ENCODE data around the gene CAMK2G.
"Not testable (repeated sequence)": the region's sequence is repeated elsewhere in the genome, so short reads cannot be mapped to it uniquely, and the experiment has no call there.

Gene CAMK2G

DNA sequence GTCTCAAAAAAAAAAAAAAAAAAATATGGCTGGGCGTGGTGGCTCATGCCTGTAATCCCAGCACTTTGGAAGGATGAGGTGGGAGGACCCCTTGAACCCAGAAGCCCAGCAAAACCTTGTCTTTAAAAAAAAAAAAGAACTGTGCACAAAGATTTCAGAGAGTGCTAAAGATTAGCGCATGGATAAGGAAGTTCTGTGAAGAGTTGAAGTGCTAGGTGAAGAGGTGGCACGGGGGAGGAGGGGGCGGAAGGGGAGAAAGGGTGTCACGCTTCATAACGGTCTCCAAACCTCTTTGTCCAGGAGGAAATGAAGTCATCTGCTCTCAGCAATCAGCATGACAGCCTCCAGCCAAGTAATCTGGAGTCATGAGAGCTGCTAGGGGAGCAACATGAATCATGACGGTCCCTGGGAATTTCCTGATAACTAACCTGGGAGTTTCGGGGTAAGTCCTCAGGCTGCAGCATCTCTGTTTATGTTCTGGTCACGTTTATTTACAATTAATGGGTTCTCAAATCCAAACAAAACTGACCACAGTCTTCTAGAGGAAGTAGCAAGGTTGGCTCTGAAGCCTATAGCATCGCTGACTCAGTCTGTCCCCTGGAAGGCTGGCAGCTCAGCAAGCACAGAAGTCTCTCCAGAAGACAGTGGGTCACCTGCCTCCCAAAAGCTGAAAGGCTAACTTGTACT lies 34.6 kb upstream of the CAMK2G start:
- peak overlapping the region; percentile 49 for H3K4me3 Mint-ChIP-seq
- peak overlapping the region; percentile 74 for H3K27ac Mint-ChIP-seq
- H3K4me1 Mint-ChIP-seq (ENCODE audit: low read depth) = peaks cover 41% of the 10 kb centered on the region
- H3K9me3 Mint-ChIP-seq = no peaks in the 10 kb centered on the region
- no peaks in the 10 kb centered on the region for H3K36me3 Mint-ChIP-seq (ENCODE audit: low read depth)
- H3K27me3 Mint-ChIP-seq = peaks cover 56% of the 10 kb centered on the region

- Mint-ChIP-seq H3K4me1 (ENCODE audit: low read depth) (peaks cover 41% of the 10 kb centered on the region), H3K9me3 (no peaks in the 10 kb centered on the region), H3K36me3 (ENCODE audit: low read depth) (no peaks in the 10 kb centered on the region), H3K4me3 (peak overlapping the region; percentile 31), H3K27me3 (peaks cover 49% of the 10 kb centered on the region), H3K27ac (no peak overlapping the region)
Observed at GRCh38 chr10:73907841-73908517, 33.6 kb upstream of the CAMK2G start.

- H3K4me3 Mint-ChIP-seq = no peak overlapping the region
- peaks cover 43% of the 10 kb centered on the region for H3K27me3 Mint-ChIP-seq
- H3K36me3 Mint-ChIP-seq (ENCODE audit: low read depth) = no peaks in the 10 kb centered on the region
- peaks cover 38% of the 10 kb centered on the region for H3K4me1 Mint-ChIP-seq (ENCODE audit: low read depth)
- H3K27ac Mint-ChIP-seq = no peak overlapping the region
- H3K9me3 Mint-ChIP-seq = no peaks in the 10 kb centered on the region
Observed at GRCh38 chr10:73906524-73907447, 32.4 kb upstream of the CAMK2G start.

DNA sequence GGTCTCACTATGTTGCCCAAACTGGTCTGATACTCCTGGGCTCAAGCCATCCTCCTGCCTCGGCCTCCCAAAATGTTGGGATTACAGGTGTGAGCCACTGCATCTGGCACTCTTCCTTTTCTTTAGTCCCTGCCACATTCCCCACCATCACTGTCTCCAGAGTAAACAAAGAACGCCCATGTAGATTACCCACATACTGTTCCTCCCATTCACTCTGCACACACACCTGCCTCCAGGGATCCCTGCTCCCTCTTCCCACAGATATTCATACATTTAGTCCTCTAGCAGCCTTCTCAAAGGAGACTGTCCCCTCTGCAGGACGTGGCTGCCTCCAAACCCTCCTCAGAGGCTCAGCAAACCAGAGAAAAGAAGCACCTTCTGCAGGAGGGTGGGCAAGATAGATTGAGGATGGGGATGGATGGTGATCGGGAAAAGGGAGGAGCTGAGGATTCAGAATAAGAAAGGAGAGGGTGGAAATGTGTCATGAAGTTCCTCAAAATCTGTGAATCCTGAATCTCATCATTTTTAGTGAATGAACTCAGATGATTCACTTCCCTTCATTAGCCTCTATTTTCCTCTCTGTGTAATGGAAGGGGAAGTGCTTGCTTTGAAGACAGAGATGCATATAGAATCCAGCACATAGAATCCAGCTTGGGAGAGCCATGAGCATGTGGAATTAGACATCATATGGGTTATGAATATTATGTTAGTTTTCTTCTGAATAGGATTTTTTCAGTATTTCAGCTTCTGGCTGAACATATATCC lies 31.1 kb upstream of the CAMK2G start:
- Mint-ChIP-seq H3K27me3 (peaks cover 32% of the 10 kb centered on the region), H3K4me1 (ENCODE audit: low read depth) (peaks cover 28% of the 10 kb centered on the region), H3K9me3 (no peaks in the 10 kb centered on the region), H3K27ac (no peak overlapping the region), H3K36me3 (ENCODE audit: low read depth) (no peaks in the 10 kb centered on the region), H3K4me3 (no peak overlapping the region)

GRCh38 chr10:73902351-73902750 lies 28.0 kb upstream of the CAMK2G start:
- peaks cover 22% of the 10 kb centered on the region for H3K27me3 Mint-ChIP-seq
- no peaks in the 10 kb centered on the region for H3K9me3 Mint-ChIP-seq
- no peak overlapping the region for H3K27ac Mint-ChIP-seq
- no peaks in the 10 kb centered on the region for H3K4me1 Mint-ChIP-seq (ENCODE audit: low read depth)
- H3K36me3 Mint-ChIP-seq (ENCODE audit: low read depth) = no peaks in the 10 kb centered on the region
- H3K4me3 Mint-ChIP-seq = no peak overlapping the region

DNA sequence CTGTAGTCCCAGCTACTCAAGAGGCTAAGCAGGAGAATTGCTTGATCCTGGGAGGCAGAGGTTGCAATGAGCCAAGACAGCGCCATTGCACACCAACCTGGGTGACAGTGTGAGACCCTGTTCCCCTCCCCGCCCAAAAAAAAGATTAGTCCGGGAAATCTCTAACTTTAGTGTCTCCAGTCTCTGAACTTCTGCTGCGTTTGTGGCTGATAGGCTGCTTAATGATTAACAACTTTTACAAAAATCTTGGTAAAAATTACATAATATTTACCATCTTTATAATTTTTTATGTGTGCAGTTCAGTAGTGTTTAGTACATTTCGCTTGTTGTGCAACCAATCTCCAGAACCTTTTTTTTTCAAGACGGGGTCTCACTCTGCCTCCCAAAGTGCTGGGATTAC lies 26.9 kb upstream of the CAMK2G start:
- H3K27me3 Mint-ChIP-seq = peaks cover 15% of the 10 kb centered on the region
- H3K4me3 Mint-ChIP-seq = no peak overlapping the region
- no peaks in the 10 kb centered on the region for H3K9me3 Mint-ChIP-seq
- H3K27ac Mint-ChIP-seq = no peak overlapping the region
- no peaks in the 10 kb centered on the region for H3K4me1 Mint-ChIP-seq (ENCODE audit: low read depth)
- no peaks in the 10 kb centered on the region for H3K36me3 Mint-ChIP-seq (ENCODE audit: low read depth)

DNA sequence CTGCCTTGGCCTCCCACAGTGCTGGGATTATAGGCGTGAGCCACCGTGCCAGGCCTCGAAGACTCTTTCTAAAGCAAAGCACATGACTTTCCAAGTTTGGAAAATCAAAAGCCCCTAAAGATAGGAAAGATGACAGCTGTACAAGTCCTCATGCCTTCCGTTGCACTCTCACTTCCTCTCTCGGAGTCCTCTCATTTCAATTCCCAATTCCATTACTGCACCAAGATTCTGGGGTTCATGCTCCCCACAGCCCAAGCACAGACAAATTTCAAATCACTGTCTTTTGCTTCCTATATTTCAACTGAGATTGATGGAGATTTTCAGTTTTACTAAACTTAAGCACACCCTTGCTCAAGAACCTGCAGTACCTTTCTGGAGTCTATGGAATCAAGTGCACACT lies 25.7 kb upstream of the CAMK2G start:
- Mint-ChIP-seq H3K4me1 (ENCODE audit: low read depth) (peaks cover 3% of the 10 kb centered on the region), H3K27me3 (peaks cover 8% of the 10 kb centered on the region), H3K9me3 (no peaks in the 10 kb centered on the region), H3K36me3 (ENCODE audit: low read depth) (no peaks in the 10 kb centered on the region), H3K4me3 (no peak overlapping the region), H3K27ac (no peak overlapping the region)

GRCh38 chr10:73899423-73899822 lies 25.1 kb upstream of the CAMK2G start:
- H3K4me1 Mint-ChIP-seq (ENCODE audit: low read depth) = peaks cover 9% of the 10 kb centered on the region
- H3K9me3 Mint-ChIP-seq = no peaks in the 10 kb centered on the region
- H3K27ac Mint-ChIP-seq = no peak overlapping the region
- peaks cover 8% of the 10 kb centered on the region for H3K27me3 Mint-ChIP-seq
- H3K4me3 Mint-ChIP-seq = no peak overlapping the region
- H3K36me3 Mint-ChIP-seq (ENCODE audit: low read depth) = no peaks in the 10 kb centered on the region

DNA sequence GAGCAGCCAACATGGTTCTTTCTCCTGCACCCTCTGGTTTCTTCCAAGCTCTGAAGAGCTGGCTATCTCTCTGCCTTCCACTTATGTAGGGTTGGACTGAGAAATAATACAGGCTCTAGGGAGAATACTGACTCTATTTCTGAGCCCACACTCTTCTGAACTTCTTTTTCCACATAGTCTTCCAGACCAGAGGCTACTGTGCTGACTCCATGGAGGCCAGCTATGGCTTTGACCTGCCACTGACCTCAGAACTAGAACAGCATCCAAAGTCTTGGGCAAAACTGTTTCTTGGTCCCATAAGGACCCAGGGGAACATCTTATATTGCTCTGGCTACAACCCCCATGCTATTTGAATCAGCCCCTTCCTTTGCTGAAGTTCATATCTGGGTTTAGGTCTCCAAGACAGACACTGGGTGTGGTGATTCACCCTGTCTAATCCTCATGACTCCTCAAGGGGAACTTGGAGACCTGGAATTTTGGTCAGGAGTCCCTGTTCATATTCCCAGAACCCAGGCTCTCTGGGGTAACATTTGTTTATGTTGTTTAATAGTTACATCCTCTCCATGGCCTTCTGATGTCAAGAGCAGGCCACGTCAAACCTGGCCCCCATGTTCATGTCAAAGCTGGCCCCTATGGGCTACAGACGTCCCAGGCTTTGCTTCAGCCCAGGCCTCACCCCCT lies 24.5 kb upstream of the CAMK2G start:
- H3K4me1 Mint-ChIP-seq (ENCODE audit: low read depth) = peaks cover 15% of the 10 kb centered on the region
- H3K9me3 Mint-ChIP-seq = no peaks in the 10 kb centered on the region
- H3K27me3 Mint-ChIP-seq = peaks cover 8% of the 10 kb centered on the region
- no peak overlapping the region for H3K27ac Mint-ChIP-seq
- H3K36me3 Mint-ChIP-seq (ENCODE audit: low read depth) = no peaks in the 10 kb centered on the region
- no peak overlapping the region for H3K4me3 Mint-ChIP-seq

DNA sequence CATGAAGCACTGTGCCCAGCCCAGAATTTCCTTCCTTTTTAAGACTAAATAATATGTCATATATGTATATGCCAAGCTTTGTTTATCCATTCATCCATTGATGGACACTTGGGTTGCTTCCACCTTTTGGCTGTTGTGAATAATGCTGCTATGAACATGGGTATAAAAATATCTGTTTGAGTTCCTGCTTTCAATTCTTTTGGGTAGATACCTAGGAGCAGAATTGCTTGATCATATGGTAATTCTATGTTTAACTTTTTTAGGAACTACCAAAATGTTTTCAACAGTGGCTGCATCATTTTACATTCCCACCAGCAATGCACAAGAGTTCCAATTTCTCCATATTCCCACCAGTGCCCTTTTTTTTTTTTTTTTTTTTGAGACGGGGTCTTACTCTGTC lies 23.3 kb upstream of the CAMK2G start:
- no peak overlapping the region for H3K4me3 Mint-ChIP-seq
- H3K9me3 Mint-ChIP-seq = no peaks in the 10 kb centered on the region
- peaks cover 16% of the 10 kb centered on the region for H3K4me1 Mint-ChIP-seq (ENCODE audit: low read depth)
- peaks cover 8% of the 10 kb centered on the region for H3K27me3 Mint-ChIP-seq
- H3K36me3 Mint-ChIP-seq (ENCODE audit: low read depth) = no peaks in the 10 kb centered on the region
- H3K27ac Mint-ChIP-seq = no peak overlapping the region

DNA sequence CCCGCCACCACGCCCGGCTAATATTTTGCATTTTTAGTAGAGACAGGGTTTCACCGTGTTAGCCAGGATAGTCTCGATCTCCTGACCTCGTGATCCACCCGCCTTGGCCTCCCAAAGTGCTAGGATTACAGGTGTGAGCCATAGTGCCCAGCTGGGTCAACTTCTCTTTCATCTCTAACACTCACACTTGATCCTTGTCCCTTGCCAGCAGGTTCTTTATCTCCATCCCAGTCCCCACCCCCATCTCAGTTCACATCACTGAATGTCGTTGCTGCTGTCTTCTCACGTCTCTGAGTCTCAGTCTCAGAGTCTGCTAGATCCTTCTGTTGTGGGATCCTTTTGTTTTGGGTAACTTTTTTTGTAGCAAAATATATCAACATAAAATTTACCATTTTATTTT lies 21.0 kb upstream of the CAMK2G start:
- H3K4me3 Mint-ChIP-seq; H3K36me3 Mint-ChIP-seq (ENCODE audit: low read depth); H3K9me3 Mint-ChIP-seq; H3K27me3 Mint-ChIP-seq; H3K27ac Mint-ChIP-seq: not testable (repeated sequence)
- peaks cover 16% of the 10 kb centered on the region for H3K4me1 Mint-ChIP-seq (ENCODE audit: low read depth)

- no peak overlapping the region for H3K27ac Mint-ChIP-seq
- H3K27me3 Mint-ChIP-seq = no peaks in the 10 kb centered on the region
- H3K9me3 Mint-ChIP-seq = no peaks in the 10 kb centered on the region
- no peak overlapping the region for H3K4me3 Mint-ChIP-seq
- no peaks in the 10 kb centered on the region for H3K36me3 Mint-ChIP-seq (ENCODE audit: low read depth)
- peaks cover 18% of the 10 kb centered on the region for H3K4me1 Mint-ChIP-seq (ENCODE audit: low read depth)
Observed at GRCh38 chr10:73894245-73894971, 20.1 kb upstream of the CAMK2G start.

GRCh38 chr10:73893426-73893825 lies 19.1 kb upstream of the CAMK2G start:
- Mint-ChIP-seq H3K36me3 (ENCODE audit: low read depth) (no peaks in the 10 kb centered on the region), H3K27me3 (no peaks in the 10 kb centered on the region), H3K9me3 (no peaks in the 10 kb centered on the region), H3K27ac (no peak overlapping the region), H3K4me1 (ENCODE audit: low read depth) (peaks cover 25% of the 10 kb centered on the region), H3K4me3 (no peak overlapping the region)

Data from stimulated activated naive CD8-positive, alpha-beta T cell treated with anti-CD3 and anti-CD28 coated beads, Interleukin-15, Interleukin-2, amounts not matched to agents 100 ng/mL and 50 ng/mL, for 24 hours (primary cell).